Activated T-helper 1 cell treated with anti-CD3 and anti-CD28 coated beads, Interleukin-12 subunit alpha, Interleukin-12 subunit beta, Interleukin-2, Interleukin-4 antibody, amounts not matched to agents 30 ng/mL and 10 ng/mL and 1 ng/mL, durations not matched to agents 14 hours and 24 hours and 36 hours (primary cell): Measurements from ENCODE around the gene SNAPC3. TPM values are rescaled to one million over a fixed set of nuclear protein-coding genes. Genes with fewer than 3 reads are reported as not detected.
A peak's percentile ranks its signal among the peaks of the same experiment; 100 is the strongest.

Source experiments
- DNase-seq: peaks from one replicate; pipeline ENCODE4 v3.0.0; 2021; ENCODE audit warnings: low spot score
- H3K27ac Mint-ChIP-seq: one replicate; pipeline ENCODE4 v1.8.0; 2021; ENCODE audit warnings: mild to moderate bottlenecking, mixed read lengths
- H3K27me3 Mint-ChIP-seq: one replicate; pipeline ENCODE4 v1.8.0; 2022; ENCODE audit warnings: mild to moderate bottlenecking, moderate library complexity, mixed read lengths; ENCODE audit not compliant: insufficient read depth
- H3K36me3 Mint-ChIP-seq: one replicate; pipeline ENCODE4 v1.8.0; 2021; ENCODE audit warnings: low read depth, mixed read lengths
- H3K4me1 Mint-ChIP-seq: one replicate; pipeline ENCODE4 v1.8.0; 2021; ENCODE audit warnings: low read depth, mixed read lengths
- H3K4me3 Mint-ChIP-seq: one replicate; pipeline ENCODE4 v1.8.0; 2021; ENCODE audit warnings: mild to moderate bottlenecking, moderate library complexity, mixed read lengths
- H3K9me3 Mint-ChIP-seq: one replicate; pipeline ENCODE4 v1.8.0; 2021; ENCODE audit warnings: mixed read lengths
- intact Hi-C: fragments of 100-400 bp; cut with micrococcal nuclease; formaldehyde crosslinking; loops from one replicate; pipeline ENCODE4 v1.15.1; 2024
- total RNA-seq: library from RNA; stranded (reverse); gene quantifications from 2 replicates; pipeline ENCODE4 v1.2.3, GENCODE V29; 2022

SNAPC3 gene
- total RNA-seq, 1 donor from 2014 or later = 30.5 TPM

DNA sequence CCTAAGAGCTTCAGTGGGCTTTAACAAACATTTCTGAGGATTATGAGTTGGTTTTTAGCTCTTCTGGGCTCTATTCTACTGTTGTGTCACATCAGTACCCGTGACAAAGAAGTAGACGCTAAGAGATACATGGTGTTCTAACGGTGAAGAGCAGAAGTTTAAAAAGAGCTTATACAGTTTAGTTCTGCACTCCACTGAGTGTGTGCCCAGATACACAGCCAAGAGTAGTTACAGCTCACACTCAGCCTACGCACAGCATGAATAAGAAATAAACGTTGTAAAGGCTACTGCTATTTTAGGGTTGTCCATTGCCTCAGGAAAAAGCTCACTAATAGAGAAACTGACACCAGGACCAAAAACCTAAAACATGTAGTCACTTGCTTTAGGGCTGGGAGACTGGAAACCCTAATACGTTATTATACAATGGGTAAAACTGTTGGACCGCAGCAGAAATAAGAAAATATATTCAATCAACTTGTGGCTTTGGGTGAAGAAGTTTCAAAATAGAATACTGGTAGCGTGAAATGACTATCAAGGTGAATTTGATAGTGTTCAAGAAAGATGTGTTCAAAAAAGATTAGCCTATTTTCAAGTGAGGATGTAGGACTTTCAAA lies 53.4 kb downstream of the SNAPC3 start:
- no peaks in the 10 kb centered on the region for H3K4me1 Mint-ChIP-seq
- peaks cover 37% of the 10 kb centered on the region for H3K36me3 Mint-ChIP-seq
- no peak overlapping the region for H3K4me3 Mint-ChIP-seq
- no peak overlapping the region for H3K27ac Mint-ChIP-seq
- H3K9me3 Mint-ChIP-seq = no peaks in the 10 kb centered on the region
- intact Hi-C loops = no loop called here
- H3K27me3 Mint-ChIP-seq = no peaks in the 10 kb centered on the region
- no peak for DNase-seq

DNA sequence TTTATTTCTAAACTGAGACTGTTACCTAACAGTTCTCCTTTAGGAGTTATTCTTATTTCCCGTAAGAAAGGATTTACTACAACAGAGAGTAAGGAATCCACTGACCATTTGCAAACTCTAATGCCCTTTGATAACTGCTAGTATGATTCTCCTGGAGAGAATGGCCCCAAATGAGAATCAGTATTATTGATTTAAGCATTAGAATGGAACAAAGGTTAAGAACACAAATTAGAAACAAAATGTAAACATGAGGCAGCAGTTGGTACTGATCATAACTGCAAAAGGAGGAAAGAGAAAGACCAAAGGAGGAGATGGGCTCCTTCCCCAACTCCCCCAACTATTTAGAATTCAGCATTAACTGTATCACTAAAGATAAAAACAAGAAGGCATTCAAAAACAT lies 57.4 kb downstream of the SNAPC3 start:
- no peaks in the 10 kb centered on the region for H3K27me3 Mint-ChIP-seq
- H3K9me3 Mint-ChIP-seq = no peaks in the 10 kb centered on the region
- H3K36me3 Mint-ChIP-seq = peaks cover 36% of the 10 kb centered on the region
- no peak overlapping the region for H3K27ac Mint-ChIP-seq
- intact Hi-C loops = no loop called here
- no peak overlapping the region for H3K4me3 Mint-ChIP-seq
- DNase-seq = no peak
- peaks cover 15% of the 10 kb centered on the region for H3K4me1 Mint-ChIP-seq

DNA sequence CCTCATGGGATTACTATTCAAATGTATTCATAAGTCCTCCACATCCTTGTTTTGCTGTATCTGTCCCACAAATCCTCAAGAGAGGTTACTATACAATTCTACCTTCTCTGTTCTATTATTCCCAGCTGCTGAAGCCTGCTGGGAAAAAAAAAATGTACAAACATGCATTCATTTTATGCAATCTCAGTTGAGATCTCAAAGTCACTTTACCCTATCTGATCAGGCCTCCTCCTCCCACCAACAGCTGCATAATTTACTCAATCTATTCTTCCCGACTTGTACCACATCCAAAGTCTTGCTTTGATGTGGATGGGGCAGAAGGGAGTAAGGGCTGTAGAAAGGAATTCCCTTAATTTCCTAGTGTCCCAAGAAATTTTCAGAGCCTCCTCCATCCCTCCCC lies 59.5 kb downstream of the SNAPC3 start:
- Mint-ChIP-seq H3K9me3 (no peaks in the 10 kb centered on the region), H3K4me1 (peaks cover 24% of the 10 kb centered on the region), H3K27me3 (no peaks in the 10 kb centered on the region), H3K27ac (peak overlapping the region; percentile 30), H3K36me3 (peaks cover 34% of the 10 kb centered on the region), H3K4me3 (no peak overlapping the region)
- intact Hi-C loops = no loop called here
- DNase-seq = no peak

DNA sequence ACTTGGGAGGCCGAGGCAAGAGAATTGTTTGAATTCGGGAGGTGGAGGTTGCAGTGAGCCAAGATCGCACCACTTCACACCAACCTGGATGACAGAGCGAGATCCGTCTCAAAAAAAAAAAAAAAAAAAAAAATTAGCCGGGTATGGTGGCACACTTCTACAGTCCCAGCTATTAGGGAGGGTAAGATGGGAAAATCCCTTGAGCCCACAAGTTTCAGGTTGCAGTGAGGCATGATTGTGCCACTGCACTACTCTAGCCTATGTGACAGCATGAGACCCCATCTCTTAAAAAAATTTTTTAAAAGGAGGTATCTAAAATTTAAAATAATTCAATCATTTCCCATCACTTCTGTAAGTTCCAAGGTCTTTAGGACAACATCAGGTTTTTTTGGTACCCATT lies 62.1 kb downstream of the SNAPC3 start:
- intact Hi-C loops = no loop called here
- H3K9me3 Mint-ChIP-seq = no peaks in the 10 kb centered on the region
- no peak overlapping the region for H3K27ac Mint-ChIP-seq
- H3K4me3 Mint-ChIP-seq = no peak overlapping the region
- no peaks in the 10 kb centered on the region for H3K27me3 Mint-ChIP-seq
- H3K36me3 Mint-ChIP-seq = peaks cover 26% of the 10 kb centered on the region
- DNase-seq = no peak
- peaks cover 24% of the 10 kb centered on the region for H3K4me1 Mint-ChIP-seq

DNA sequence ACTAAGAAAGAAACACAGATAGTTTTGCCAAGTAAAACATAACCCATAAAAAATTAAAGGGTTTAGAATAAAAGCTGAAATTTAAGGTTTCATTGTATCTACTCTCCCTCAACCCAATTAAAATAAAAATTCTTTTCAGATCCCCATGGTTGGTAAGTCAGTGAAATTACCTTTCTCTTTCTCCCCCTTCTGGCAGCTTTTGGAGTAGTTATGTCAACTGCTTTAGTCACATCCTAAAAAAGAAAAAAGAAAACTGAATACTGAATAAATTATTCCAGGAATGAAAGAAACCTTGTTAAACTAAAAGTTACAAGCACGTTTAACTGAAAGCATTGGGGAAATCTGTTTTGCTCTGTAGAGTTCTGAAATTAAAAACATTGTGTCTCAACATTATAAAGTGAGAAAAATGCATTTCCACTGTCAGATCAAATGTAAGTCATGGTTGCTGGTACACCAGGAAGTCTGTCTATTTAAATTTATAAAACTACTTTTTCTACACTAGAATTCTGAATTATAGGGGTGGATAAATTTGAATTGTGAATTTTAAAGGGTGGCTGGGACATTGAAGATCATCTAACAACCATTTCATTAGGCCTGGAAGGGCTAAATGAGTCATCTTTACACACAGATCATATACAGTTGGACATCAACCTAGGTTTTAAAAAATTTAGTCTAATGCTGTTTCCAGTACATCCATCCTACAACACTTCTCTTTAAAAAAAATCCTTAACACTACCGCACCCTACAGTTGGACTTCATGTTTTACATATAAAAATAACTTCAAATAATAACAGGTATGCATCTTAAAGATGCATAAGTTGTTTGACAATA lies 63.4 kb downstream of the SNAPC3 start:
- Mint-ChIP-seq H3K4me3 (no peak overlapping the region), H3K36me3 (peaks cover 32% of the 10 kb centered on the region), H3K27ac (peak overlapping the region; percentile 22), H3K4me1 (peaks cover 27% of the 10 kb centered on the region), H3K27me3 (no peaks in the 10 kb centered on the region), H3K9me3 (no peaks in the 10 kb centered on the region)
- intact Hi-C loops = loop anchor here (1.0 kb wide), 1 partner anchor 120 kb away; no protein-coding TSS in a partner anchor
- no peak for DNase-seq

DNA sequence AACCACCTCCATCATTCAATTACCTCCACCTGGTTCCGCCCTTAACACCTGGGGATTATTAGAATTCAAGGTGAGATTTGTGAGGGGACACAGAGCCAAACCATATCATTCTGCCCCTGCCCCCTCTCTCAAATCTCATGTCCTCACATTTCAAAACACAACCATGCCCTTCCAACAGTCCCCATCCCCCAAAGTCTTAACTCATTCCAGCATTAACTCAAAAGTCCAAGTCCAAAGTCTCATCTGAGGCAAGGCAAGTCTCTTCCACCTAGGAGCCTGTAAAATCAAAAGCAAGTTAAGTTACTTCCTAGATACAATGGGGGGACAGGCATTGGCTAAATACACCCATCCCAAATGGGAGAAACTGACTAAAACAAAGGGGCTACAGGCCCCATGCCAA lies 69.3 kb downstream of the SNAPC3 start:
- intact Hi-C loops = no loop called here
- peaks cover 13% of the 10 kb centered on the region for H3K4me1 Mint-ChIP-seq
- no peak overlapping the region for H3K27ac Mint-ChIP-seq
- peaks cover 38% of the 10 kb centered on the region for H3K36me3 Mint-ChIP-seq
- DNase-seq = no peak
- no peaks in the 10 kb centered on the region for H3K27me3 Mint-ChIP-seq
- H3K4me3 Mint-ChIP-seq = no peak overlapping the region
- H3K9me3 Mint-ChIP-seq = peaks cover 6% of the 10 kb centered on the region

DNA sequence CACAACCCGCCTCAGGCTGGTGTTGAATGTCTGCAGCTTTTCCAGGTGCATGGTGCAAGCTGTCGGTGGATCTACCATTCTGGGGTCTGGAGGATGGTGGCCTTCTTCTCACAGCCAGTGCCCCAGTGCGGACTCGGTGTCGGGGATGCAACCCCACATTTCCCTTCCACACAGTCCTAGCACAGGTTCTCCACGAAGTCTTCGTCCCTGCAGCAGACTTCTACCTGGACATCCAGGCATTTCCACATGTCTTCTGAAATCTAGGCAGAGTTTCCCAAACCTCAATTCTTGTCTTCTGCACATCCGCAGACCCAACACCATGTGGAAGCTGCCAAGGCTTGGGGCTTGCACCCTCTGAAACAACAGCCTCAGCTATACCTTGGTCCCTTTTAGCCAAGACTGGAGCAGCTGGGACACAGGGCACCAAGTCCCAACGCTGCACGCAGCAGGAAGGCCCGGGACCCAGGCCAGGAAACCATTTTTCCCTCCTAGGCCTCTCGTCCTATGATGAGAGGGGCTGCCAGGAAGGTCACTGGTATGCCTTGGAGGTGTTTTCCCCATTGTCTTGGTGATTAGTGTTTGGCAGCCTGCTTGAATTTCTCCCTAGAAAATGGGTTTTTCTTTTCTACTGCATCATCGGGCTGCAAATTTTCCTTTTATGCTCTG lies 69.9 kb downstream of the SNAPC3 start:
- DNase-seq = no peak
- Mint-ChIP-seq H3K27ac (no peak overlapping the region), H3K4me3 (no peak overlapping the region), H3K9me3 (peaks cover 6% of the 10 kb centered on the region), H3K36me3 (peaks cover 35% of the 10 kb centered on the region), H3K4me1 (peaks cover 13% of the 10 kb centered on the region), H3K27me3 (no peaks in the 10 kb centered on the region)
- intact Hi-C loops = no loop called here

DNA sequence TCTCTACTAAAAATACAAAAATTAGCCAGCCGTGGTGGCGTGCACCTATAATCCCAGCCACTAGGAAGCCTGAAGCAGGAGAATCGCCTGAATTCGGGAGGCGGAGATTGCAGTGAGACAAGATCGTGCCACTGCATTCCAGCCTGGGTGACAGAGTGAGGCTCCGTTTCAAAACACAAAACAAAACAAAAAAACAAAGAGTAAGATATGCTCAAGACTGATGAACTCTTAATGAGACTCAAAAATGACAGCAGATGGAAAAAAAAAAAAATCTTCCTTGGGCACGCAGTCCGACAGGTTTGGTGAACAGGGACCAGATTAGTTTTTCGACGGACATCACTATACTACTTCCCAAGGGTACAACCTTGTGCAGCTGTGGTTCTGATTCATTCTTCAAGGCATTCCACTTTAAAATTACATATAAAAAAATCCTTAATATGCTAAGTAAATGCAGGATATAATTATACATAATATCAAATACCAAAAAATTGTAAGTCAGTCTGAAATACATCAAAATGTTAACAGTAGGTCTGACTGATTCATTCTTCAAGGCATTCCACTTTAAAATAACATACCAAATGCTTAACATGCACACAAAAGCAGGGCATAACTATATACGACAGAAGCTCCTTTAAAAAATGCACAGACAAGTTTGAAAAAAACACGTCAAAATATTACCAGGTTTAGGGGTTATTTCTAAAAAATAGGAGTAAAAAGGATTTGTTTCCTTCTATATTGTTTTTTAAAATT lies 75.7 kb downstream of the SNAPC3 start:
- H3K9me3 Mint-ChIP-seq = peaks cover under 1% of the 10 kb centered on the region
- H3K27ac Mint-ChIP-seq = peak overlapping the region; percentile 23
- peaks cover 34% of the 10 kb centered on the region for H3K36me3 Mint-ChIP-seq
- no peak overlapping the region for H3K4me3 Mint-ChIP-seq
- no peaks in the 10 kb centered on the region for H3K27me3 Mint-ChIP-seq
- peaks cover 41% of the 10 kb centered on the region for H3K4me1 Mint-ChIP-seq
- intact Hi-C loops = no loop called here
- DNase-seq = no peak

DNA sequence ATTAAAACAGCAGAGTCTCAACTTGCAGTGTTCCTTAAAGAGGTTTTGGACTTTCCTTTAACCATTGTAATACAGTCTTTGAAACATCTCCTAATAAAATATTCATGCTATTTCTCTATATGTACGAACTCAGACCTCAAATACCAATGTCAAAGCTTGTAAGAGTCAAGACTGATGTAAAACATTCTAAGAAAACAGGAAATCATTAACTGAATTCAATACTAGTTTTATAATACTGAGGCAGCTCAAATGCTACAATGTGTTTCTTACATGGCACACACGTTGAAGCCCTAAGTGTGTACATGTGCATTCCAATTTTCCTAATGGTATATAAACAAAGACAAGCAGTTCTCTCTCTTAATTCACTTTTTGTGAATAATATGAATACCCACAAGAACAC lies 76.5 kb downstream of the SNAPC3 start:
- intact Hi-C loops = no loop called here
- no peak for DNase-seq
- Mint-ChIP-seq H3K4me1 (peaks cover 41% of the 10 kb centered on the region), H3K36me3 (peaks cover 35% of the 10 kb centered on the region), H3K27ac (no peak overlapping the region), H3K27me3 (no peaks in the 10 kb centered on the region), H3K9me3 (no peaks in the 10 kb centered on the region), H3K4me3 (no peak overlapping the region)

DNA sequence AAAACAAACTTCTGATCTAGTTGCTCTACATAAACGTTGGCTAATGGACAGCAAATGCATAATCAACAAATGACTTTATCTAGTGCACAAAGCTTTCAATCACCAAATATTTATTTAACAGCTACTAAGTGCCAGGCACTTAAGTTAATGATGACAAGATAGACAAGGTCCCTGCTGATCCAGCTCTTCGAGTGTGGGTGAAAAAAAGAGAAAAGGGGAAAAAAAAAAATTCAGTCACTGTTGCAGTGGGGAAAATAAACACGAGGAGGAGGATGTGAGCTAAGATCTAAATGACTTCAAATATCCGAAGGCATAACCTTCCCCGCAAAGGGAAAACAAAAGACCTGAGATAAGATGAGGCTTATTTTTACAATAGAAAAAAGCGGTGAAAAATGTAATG lies 78.5 kb downstream of the SNAPC3 start:
- peak overlapping the region; percentile 25 for H3K27ac Mint-ChIP-seq
- intact Hi-C loops = loop anchor here (1.0 kb wide), 2 partner anchors 32 to 105 kb away; no protein-coding TSS in a partner anchor
- H3K4me3 Mint-ChIP-seq = no peak overlapping the region

DNA sequence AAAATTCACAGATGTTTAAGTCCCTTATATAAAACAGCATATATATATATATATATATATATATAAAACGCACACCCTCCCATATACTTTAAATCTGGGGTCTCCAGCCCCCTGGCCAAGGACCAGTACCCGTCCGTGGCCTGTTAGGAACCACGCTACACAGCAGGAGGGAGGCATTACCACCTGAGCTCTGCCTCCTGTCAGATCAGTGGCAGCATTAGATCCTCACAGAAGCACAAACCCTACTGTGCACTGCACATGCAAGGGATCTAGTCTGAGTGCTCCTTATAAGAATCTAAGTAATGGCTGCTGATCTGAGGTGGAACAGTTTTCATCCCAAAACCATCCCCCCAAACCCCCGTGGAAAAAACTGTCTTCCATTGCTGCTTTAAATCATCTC lies 79.1 kb downstream of the SNAPC3 start:
- intact Hi-C loops = loop anchor here (1.0 kb wide), 2 partner anchors 31 to 104 kb away; no protein-coding TSS in a partner anchor
- H3K27ac Mint-ChIP-seq = no peak overlapping the region
- no peak for DNase-seq
- no peaks in the 10 kb centered on the region for H3K27me3 Mint-ChIP-seq
- no peak overlapping the region for H3K4me3 Mint-ChIP-seq
- H3K36me3 Mint-ChIP-seq = peaks cover 44% of the 10 kb centered on the region
- peaks cover 48% of the 10 kb centered on the region for H3K4me1 Mint-ChIP-seq
- H3K9me3 Mint-ChIP-seq = no peaks in the 10 kb centered on the region

More for the DNA sequence above, 78.5 kb downstream of the SNAPC3 start:
- Mint-ChIP-seq H3K27me3 (no peaks in the 10 kb centered on the region), H3K4me1 (peaks cover 46% of the 10 kb centered on the region), H3K36me3 (peaks cover 40% of the 10 kb centered on the region), H3K9me3 (no peaks in the 10 kb centered on the region)
- no peak for DNase-seq

DNA sequence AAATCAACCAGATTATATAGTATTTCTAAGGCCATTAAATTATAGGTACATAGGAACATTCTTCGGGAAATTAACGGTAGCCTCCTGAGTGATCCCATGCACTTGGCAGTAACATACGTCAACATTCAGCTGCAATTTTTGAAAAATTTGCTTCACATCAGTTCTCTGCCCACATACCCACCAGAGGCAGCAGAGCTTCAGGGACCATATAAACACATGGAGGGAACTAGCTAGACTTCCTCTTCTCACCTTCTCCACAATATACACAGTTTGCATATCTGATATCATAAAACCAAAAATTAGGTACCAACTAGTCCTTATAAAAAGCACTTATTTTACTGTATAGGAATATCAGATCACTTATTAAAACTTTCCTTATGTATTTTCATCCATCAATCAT lies 83.2 kb downstream of the SNAPC3 start:
- H3K4me3 Mint-ChIP-seq = no peak overlapping the region

More for the DNA sequence above, 83.2 kb downstream of the SNAPC3 start:
- Mint-ChIP-seq H3K4me1 (peaks cover 62% of the 10 kb centered on the region), H3K27me3 (peaks cover 4% of the 10 kb centered on the region), H3K9me3 (no peaks in the 10 kb centered on the region), H3K27ac (no peak overlapping the region), H3K36me3 (peaks cover 52% of the 10 kb centered on the region)
- intact Hi-C loops = no loop called here
- no peak for DNase-seq
